ENCODE results near the gene GPS1. TPM values are rescaled to one million over a fixed set of nuclear protein-coding genes. Genes with fewer than 3 reads are reported as not detected.
A peak's percentile ranks its signal among the peaks of the same experiment; 100 is the strongest.

GPS1 gene
- total RNA-seq, 1 donor from 2014 or later, result 85.8 TPM

DNA sequence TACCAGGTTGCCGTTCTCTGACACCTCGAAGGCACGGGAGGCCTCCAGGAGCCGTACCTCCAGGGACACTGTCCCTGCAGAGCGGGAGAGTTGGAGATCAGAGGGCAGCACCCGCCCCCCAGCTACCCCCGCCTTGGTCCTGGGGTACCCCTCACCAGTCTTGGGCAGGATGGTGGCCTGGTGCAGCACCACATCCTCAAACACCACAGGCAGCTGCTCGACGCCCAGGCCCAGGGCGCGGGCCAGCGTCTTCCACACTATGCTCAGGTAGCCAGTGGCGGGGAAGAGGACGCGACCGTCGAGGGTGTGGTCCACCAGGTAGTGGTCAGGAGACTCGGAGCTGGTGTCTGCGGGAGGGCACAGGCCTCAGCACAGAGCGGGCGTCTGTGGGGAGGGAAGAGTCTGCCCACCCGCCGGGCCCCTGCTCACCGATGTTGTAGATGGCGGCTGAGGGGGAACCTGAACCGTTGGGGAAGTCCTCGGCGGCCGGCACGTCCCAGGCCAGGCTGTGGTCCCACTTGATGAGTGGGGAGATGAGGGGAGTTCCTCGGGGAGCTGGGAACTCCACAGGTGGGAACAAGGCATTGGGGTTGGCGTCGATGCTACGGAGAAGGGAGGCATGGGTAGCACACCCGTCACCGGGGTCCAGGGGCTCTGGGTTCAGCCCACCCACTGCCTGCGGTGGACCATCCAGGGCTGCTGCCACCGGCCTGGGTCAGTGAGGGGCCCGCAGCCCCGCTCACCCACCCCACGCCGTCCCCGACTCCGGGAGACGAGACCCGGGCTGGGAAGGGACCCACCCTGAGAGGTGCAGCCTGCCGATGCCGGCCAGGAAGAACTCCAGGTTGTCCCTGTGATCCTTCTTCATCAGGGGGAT, 36.5 kb downstream of the GPS1 start:
- DNase-seq (ENCODE audit: low spot score), result no peak

DNA sequence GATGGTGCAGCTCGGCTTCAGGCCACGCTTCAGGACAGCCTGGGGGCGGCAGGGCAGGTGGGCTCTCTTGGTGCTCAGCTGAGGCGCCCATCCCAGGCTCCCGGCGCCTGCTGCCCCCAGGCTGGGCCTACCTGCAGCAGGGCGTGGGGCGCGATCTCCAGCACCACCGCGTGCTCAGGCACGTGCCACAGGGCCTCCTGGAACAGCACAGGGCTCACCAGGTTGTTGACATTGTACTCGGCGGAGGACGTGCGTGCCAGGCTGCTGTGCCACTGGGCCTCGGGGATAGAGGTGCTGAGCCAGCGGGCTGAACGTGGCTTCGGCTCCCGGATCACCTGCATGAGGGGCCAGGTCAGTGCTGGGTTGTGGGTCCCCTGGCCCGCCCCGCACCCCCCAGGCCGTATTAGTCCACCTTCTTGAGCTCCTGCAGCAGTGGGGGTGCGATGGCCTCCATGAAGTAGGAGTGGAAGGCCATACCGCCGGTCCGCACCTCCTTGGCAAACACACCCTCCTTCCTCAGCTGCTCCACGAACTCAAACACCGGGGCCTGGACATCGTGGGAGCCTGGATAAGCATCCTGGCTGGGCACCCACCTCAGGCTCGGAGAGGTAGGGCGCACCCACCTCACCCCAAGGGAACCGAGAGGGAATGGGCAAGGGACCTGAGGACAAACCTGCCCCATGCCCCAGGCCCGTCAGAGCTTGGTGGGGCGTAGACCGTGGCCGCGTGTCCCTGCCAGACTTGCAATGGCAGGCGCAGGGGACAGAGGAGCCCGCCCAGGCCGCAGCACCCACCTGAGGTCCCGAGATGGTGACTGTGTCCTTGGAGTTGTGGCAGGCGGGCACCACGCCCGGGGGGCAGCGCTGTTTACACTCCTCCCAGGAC, 37.4 kb downstream of the GPS1 start:
- no peak for DNase-seq (ENCODE audit: low spot score)

DNA sequence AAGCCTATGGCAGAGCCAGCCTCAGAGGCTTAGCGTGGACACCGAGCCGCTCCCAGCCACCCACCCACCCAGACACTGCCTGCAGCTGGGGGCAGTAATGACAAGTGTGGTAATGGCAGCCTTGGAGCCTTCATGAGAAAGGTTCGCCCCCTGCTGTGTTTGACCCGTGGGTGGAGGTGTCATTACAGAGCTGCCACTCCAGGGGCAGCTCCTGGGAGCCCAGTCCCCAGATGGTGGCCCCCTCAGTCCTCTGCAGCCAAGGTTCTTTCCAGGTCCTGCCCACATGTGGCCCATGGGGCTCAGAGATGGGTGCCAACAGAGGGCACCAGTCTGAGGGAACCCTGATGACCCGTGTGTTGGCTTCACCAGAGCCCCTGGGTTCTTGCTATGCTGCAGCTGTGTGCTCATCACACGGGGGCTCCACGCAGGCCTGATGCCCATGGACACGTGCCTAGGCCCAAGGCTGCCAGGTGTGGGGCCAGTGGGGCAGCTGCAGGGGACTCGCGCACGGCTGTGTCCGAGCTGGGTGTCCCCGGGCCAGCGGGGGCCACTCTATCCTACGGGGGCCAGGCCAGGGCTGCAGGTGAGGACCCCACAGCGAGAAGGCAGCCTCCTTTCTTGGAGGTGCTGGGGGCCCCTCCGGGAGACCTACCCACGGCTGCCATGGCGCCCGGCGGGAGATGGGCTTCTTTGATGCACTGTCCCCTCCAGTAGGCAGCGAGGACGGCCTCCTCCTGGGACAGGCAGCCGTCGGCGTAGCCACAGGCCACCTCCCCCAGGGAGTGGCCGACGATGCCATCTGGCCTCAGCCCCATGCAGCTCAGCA, 38.2 kb downstream of the GPS1 start:
- DNase-seq (ENCODE audit: low spot score), result no peak

DNA sequence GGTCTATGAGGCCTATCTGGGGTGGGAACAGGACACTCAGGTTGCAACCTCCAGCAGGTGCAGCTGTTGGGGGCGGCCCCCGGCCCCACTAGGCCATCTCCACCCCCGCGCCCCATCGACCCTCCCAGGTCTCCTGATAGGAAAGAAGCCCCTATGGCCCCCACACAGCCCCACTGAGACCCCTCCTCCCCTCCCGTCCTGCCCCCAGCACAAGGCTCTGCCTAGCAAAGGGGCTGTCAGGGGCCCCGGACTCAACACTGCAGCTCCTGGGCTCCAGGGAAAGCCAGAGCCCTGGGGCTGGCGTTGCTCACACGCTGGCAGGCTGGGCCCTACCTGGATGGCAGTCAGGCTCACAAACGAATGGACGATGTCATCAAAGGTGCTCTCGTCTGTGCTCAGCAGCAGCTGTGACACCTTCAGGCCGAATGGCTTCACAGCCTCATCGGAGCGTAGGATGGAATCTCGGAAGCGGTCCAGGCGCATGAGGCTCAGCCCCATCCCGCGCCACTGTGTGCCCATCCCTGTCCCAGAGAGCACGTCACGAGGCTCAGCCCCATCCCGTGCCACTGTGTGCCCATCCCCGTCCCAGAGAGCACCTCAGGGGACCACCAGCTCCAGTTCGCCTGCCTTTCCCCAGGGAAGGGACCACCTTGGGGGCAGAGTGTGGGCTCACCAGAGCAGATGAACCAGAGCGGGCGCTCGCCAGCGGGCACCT, 39.0 kb downstream of the GPS1 start:
- DNase-seq (ENCODE audit: low spot score), result no peak

DNA sequence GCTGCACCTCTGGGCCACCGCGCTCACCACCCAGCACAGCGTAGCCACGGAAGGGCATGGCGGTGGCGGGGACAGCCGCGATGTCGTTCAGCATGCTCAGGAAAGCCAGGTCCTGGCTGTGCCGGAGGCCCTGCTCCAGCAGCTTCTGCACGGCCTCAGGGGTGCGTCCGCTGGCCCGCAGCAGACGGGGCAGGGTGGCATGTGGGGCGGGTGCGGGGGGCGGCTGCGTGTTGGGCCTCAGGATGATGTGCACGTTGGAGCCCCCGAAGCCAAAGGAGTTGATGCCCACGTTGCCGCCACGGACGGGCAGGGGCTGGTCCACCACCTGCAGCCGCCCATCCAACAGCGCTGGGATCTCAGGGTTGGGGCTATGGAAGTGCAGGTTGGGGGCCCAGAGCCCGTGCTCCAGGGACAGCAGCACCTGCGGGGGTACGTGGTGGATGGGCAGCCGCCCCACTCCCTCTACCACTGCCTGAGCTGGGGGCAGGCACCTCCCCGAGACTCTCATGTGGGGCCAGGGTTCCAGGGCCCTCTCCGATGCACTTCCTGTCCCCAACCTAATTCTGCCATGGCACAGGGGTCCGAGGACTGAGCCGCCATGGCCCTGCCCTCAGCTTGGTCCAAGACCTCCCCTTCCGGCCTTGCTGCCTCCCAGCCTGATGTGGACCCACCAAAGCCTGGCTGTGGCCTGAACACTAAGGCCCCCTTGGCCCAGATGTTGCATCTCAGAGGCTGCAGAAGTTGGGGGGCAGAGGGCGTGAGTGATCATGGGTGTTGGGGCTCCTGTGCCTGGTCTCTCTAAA, 39.8 kb downstream of the GPS1 start:
- no peak for DNase-seq (ENCODE audit: low spot score)

DNA sequence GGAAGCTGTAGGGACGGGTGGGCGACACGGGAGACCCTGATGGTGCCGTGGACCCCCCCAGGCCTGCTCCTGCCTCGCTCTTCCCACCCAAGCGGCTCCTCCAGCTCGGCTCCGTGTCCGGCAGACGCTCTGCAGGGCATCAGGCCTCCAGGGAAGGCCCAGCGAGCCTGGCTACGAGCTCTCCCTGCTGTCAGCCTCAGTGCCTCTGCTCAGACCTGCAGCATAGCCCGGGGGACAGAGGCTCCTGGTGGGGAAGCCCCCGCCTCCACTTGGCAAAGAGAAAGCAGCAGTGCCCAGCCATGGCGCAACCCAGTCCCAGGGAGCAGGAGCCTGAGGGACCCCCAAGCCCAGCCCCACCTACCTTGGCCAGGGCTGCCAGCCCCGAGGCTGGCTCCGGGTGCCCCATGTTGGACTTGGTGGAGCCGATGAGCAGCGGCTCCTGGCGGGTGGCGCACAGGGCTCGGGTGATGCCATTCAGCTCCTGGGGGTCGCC, 40.4 kb downstream of the GPS1 start:
- DNase-seq (ENCODE audit: low spot score), result no peak

DNA sequence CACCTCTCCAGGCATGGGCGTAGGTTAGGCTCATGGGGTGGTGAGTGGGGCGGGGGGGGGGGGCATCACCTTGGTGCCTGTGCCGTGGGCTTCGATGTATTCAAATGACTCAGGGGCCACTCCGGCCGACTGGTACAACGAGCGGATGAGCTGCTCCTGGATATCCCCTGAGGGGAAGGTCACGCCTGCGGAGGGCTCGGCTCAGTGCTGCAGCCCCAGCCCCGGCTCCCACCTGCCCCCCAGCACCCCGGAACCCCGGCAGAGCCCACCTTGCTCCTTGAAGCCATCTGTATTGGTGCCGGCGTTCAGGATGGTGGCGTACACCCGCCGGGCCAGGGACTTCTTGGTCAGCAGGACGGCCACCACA, 40.9 kb downstream of the GPS1 start:
- no peak for DNase-seq (ENCODE audit: low spot score)

DNA sequence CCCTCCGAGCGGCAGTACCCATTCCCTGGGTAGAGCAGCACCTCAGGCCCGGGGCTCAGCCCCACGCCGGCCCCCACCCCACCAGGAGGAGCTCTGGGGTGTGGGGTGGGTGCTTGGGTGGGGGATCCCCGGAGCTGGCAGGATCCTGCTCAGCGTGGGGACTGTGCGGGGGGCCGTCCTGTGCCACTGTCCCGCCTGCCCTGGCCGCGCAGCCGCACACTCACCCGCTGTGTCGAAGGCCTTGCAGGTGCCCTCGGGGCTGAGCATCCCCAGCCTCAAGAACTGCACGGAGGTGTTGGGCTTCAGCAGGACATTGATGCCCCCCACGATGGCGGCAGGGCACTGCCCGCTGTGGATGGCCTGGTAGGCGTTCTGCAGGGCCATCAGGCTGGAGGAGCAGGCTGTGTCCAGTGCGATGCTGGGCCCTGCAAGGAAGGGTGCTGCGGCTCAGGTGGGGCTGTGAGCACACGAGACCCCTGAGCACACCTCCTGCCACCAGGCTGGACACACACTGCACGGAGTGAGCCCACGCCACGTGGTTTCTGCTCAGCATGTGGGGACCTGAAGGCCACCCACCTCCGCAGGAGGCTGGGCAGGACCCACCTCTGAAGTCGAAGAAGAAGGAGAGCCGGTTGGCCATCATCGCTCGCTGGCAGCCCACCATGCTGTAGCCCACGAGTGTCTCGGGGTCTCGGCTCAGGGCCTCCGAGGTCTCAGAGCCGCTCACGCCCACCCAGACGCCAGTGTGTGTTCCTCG, 41.5 kb downstream of the GPS1 start:
- no peak for DNase-seq (ENCODE audit: low spot score)

DNA sequence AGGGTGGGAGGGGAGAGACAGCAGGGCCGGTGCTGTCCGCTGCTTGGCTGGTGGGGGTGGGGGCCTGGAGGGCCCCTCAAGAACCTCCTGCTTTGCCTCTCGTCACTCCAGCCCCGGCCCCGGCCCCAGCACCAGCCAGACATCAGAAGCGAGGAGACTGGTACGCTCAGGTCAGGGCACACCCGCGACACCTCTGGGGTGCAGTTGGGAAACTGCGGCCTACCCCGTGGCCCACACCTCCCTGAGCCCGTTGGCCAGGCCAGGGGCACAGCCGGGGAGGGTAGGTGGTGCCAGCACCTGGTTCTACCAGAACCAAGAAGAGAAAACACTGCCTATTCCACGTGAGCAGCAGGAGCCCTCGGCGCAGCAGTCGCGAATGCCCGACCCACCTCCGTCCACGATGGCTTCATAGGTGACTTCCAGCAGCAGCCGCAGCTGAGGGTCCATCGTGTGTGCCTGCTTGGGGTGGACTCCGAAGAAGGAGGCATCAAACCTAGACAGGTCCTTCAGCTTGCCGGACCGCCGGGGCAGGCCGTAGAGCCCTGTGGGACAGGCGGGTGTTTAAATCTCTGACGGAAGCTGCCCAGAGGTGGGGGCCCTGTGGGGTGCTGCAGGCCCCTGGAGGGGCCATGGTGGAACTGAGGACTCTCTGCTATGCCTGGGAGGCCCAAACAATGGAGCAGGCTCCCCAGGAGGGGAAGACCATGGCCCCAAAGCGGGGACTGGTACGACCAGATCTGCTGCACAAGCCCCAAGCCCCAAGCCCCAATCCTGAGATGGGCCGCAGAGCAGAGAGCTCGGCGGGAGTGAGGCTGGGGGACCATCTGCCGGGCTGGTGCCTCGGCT, 43.5 kb downstream of the GPS1 start:
- no peak for DNase-seq (ENCODE audit: low spot score)

DNA sequence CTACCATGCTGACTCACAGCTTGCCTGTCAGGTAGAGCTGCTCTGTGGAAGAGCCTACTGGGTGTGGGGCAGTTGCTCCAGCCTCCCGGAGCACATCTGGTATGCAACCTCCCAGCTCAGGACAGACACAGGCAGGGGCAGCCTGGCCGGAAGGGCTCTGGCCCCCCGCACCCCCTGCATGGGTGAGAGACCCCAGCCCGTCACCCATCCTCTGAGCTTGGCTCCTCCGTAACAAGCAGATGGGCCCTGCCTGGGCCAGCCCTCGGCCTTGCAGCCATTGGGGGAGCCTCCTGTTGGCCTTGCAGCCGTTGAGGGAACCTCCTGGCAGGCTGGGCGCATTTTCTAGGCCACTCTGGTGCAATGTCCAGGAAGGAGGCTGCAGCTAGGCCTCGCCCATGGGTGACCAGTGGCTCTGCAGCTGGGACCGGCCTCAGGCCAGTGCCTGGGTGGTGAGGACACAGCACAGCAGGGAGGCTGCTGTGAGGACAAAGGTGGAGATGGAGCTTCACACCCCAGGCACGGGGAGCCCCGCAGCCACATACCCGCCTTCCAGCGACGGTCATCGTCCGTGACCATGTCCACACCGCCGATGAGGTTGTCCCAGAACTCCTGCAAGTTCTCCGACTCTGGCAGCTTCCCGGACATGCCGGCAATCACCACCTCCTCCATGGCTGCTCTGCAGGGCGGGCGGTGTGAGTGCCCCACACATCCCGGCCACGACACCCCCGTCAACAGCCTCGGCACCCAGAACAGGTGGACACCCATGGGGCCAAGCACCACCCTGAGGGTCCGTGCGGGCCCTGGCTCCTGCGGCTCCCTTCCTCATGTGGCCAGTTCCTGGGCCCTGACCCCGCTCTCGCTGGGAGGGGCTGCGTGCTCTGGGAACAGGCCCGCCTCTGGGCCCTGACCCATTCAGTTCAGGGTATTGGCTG, 44.3 kb downstream of the GPS1 start:
- no peak for DNase-seq (ENCODE audit: low spot score)

DNA sequence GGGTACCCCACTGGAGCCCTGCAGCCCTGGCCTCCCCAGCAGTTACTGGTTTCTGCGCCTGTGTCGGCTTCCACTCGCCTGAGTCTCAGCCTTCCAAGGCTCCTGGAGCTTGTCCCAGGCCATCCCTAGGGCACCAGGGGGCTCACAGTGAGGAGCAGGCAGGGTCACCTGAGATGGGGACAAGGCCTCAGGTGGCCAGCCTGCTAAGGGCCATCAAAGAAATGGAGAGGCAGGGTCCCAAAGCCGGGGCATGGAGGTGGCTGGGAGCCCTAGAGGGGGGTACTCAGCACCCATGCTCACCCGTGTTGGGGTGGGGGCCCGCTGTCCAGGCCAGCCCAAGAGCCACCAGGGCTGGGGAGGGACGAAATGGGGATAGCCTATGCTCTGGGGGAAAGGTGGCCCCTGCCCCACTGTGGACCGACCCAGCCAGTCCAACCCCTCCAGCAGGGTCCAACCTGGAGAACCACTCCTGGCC, 45.0 kb downstream of the GPS1 start:
- DNase-seq (ENCODE audit: low spot score), result no peak

DNA sequence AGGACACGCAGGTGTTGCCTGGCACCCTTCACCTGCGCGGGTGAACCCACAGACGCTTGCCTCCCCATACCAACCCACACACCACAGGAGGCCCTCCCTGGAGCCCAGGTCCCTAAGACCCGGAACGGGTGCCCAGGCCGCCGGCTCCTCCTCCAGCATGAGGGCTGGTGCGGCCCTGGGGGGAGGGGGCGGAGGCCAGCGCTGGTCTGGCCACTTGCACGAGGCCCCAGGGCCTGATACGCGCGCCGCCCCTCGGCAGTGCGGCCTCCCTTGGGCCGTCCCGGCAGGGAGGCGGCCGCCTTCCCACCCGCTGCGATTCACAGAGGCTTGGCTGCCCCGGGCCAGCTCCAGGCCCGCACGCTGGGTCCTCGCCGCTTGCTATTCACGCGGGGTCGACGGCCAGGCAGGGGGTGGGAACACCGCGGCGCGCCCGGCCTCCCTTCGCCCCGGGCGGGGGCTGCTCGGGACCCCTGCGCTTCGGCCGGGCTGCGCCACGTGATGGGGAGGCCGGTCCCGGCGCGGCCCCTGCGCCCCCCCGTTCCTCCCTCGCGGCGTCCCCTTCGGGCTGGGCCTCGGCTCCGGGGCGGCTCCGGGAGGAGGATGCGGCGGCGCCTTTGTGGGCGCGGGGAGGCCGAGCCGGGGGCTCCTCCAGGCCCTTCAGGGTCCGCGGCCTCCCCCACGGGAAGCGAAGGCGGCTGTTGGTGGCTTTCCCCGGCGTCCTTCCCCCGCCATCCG, 45.7 kb downstream of the GPS1 start:
- DNase-seq (ENCODE audit: low spot score), result no peak

DNA sequence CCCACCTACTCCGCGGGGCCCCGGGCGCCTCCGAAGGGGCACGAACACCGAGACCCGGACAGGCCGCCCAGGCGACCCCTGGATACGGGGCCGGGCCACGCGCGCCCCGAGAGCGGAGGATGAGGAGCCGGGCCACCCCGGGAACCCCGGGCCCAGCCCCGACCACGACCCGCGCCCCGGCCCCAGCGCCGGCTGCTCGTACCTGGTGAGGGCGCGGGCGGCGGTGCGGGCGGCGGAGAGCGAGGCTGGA, 46.1 kb downstream of the GPS1 start:
- DNase-seq (ENCODE audit: low spot score), result no peak

DNA sequence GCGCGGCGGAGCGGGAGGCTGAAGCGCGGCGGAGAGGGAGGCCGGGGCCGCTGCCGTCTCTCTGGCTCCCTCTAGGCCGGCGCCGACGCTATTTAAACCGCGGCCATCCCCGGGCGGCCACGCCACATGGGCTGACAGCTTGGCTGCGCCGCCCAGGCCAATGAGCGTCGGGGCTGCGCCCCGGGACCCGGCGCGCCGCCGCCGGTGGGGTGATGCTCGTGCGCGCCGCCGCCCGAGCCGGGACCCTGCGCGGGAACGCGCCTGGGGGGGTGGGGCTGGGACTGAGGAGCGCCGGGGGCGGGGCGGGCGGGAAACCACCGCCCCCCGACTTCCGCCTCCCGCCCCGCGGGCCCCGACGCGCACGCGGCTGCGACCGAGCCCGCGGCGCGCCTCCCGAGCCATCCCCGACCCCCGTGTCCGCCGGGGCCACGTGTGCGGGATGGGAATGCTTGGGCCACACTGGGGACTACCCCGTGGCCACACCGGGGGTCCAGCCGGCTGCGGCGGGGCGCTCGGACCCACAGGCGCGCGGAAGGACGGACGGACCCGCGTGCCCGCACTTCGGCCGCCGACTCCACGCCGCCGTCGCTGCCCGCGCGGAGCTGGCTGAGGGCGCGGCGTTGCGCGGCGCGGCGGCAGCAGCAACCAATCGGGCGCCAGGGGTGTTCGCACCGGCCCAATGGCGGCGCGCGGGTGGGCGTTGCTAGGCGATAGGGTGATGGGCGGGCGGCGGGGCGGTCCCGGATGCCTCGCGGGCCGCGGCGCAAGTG, 46.7 kb downstream of the GPS1 start, which contains the start of gene FASN:
Gene FASN, minus strand, starts transcription at position 68 of the 770 bp plus-strand sequence. CDS start 1,791 bp downstream, outside the sequence.
- peak; percentile 98 for DNase-seq (ENCODE audit: low spot score)

DNA sequence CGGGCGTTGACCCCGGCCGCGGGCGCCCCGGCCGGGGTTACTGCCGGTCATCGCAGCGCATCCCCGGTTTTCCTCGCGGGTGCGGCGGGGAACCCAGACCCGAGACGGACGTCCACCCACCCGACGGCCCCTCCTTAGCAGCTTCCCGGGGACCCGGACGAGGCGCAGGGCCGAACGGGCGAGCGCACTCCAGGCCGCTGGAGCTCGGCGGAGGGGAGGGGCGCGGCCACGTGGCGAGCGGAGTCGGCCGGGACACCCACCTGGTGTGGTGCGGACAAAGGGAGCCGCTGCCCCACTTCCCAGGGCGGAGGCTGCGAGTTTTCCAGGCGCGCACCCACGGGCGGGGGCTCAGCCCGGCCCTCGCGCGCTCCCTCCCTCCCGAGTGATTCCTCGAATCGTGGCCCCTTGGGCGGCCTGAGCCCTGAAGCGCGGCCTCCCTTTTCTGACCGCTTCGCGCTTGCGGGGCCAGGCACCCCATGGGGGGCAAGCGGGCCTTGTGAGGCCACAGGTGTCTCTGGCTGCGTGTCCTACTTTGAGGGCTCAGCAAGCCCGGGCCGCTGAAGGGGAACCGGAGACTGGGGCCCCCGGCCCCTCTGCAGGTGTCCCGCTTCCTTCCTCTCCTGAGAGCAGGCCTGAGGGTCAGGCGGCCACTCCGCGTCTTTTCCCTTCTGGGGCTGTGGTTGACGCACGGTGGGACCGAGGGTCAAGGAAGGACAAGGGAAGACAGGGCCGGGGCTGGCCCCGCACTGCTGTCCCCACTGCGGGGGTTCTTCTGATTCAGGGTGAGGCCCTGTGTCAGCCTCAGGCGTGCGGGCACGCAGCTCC, 47.5 kb downstream of the GPS1 start:
- DNase-seq (ENCODE audit: low spot score), result no peak

Measured in mesenteric fat pad (tissue), 1 donor.